GM11168 (cell line): Measurements from ENCODE around the gene OSCAR.

Source experiments
- in situ Hi-C: fragments of 300-500 bp; cut with MboI; formaldehyde crosslinking; loops from one replicate; pipeline ENCODE4 v1.12.0; 2022; ENCODE audit warnings: low sequenced_read_pairs; ENCODE audit not compliant: unreplicated experiment

Gene OSCAR

GRCh38 chr19:54127688-54128440, 27.3 kb upstream of the OSCAR start:
- in situ Hi-C loops: no loop called here

GRCh38 chr19:54125713-54126112, 25.1 kb upstream of the OSCAR start:
- in situ Hi-C loops: no loop called here

- in situ Hi-C loops: loop anchor here (25.0 kb wide), 1 partner anchor 1988 kb away; the partner anchor contains the start of gene ZNF787
These were observed 23.8 kb upstream of the OSCAR start for GRCh38 chr19:54124393-54124792.

GRCh38 chr19:54123682-54124081, 23.1 kb upstream of the OSCAR start:
- in situ Hi-C loops: loop anchor here (25.0 kb wide), 1 partner anchor 1989 kb away; the partner anchor contains the start of gene ZNF787

GRCh38 chr19:54121259-54121658, 20.7 kb upstream of the OSCAR start:
- in situ Hi-C loops: loop anchor here (25.0 kb wide), 1 partner anchor 1991 kb away; the partner anchor contains the start of gene ZNF787

GRCh38 chr19:54115109-54116063, 14.8 kb upstream of the OSCAR start, which contains the start of the genes PRPF31 and TFPT:
TSS of gene PRPF31 (plus strand) at chr19:54115754. CDS start at chr19:54118279, 2,525 bp downstream.
TSS of gene TFPT (minus strand) at chr19:54115657. CDS start at chr19:54115269, 388 bp downstream.
- in situ Hi-C loops: loop anchor here (25.0 kb wide), 1 partner anchor 1997 kb away; the partner anchor contains the start of gene ZNF787

- in situ Hi-C loops: loop anchor here (25.0 kb wide), 1 partner anchor 1998 kb away; the partner anchor contains the start of gene ZNF787
These were observed 13.9 kb upstream of the OSCAR start for GRCh38 chr19:54114340-54115108.

GRCh38 chr19:54109651-54110050, 9.0 kb upstream of the OSCAR start:
- in situ Hi-C loops: loop anchor here (25.0 kb wide), 1 partner anchor 2003 kb away; the partner anchor contains the start of gene ZNF787

GRCh38 chr19:54108496-54108895, 7.9 kb upstream of the OSCAR start:
- in situ Hi-C loops: loop anchor here (25.0 kb wide), 1 partner anchor 2004 kb away; the partner anchor contains the start of gene ZNF787

GRCh38 chr19:54107876-54108490, 7.4 kb upstream of the OSCAR start:
- in situ Hi-C loops: loop anchor here (25.0 kb wide), 1 partner anchor 2004 kb away; the partner anchor contains the start of gene ZNF787

GRCh38 chr19:54106716-54107115, 6.1 kb upstream of the OSCAR start:
- in situ Hi-C loops: loop anchor here (25.0 kb wide), 1 partner anchor 2006 kb away; the partner anchor contains the start of gene ZNF787

- in situ Hi-C loops: loop anchor here (25.0 kb wide), 1 partner anchor 2007 kb away; the partner anchor contains the start of gene ZNF787
These were observed 5.2 kb upstream of the OSCAR start for GRCh38 chr19:54105796-54106195.

GRCh38 chr19:54104998-54105715, 4.6 kb upstream of the OSCAR start:
- in situ Hi-C loops: loop anchor here (25.0 kb wide), 1 partner anchor 2007 kb away; the partner anchor contains the start of gene ZNF787

GRCh38 chr19:54102421-54103169, 2.0 kb upstream of the OSCAR start, which contains the start of gene NDUFA3:
TSS of gene NDUFA3 (plus strand) at chr19:54102855. CDS start at chr19:54102879, 24 bp downstream.
- in situ Hi-C loops: loop anchor here (25.0 kb wide), 1 partner anchor 2010 kb away; the partner anchor contains the start of gene ZNF787

GRCh38 chr19:54099903-54100255, 724 bp downstream of the OSCAR start:
- in situ Hi-C loops: loop anchor here (25.0 kb wide), 1 partner anchor 2012 kb away; the partner anchor contains the start of gene ZNF787

- in situ Hi-C loops: no loop called here
These were observed 1.3 kb downstream of the OSCAR start for GRCh38 chr19:54099190-54099902.
